ENCODE measurements around the gene CRYBG2.
"Not testable (repeated sequence)": the region's sequence is repeated elsewhere in the genome, so short reads cannot be mapped to it uniquely, and the experiment has no call there.

The CRYBG2 gene

DNA sequence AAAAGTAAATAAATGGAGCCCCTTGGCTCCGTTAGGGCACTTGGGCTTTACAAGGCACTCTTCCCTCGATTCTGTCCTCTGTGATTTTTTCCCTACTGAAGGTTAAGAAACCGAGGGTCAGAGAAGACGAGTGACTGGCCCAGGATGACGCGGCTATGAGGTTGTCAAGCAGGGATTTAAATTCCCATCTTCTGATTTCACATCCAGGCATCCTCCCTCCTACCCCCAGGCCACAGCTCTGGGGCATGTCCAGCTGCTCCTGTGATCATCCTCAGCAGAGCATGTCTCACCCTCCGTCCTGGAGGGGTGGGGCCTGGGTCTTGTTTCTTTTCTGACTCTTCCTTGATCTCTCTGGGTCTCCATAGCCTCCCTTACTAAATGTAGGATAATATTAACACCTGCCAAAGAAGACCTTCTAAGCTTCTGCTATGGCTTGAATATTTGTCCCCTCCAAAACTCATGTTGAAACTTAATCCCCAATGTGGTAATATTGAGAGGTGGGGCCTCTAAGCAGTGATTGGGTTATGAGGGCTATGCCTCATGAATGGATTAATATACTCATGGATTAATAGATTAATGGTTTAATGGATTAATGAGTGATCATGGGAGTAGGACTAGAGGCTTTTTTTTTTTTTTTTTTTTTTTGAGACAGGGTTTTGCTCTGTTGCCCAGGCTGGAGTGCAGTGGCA is 4.6 kb downstream of the CRYBG2 start:
- Mint-ChIP-seq H3K27ac (no peak overlapping the region), H3K9me3 (no peaks in the 10 kb centered on the region), H3K36me3 (ENCODE audit: low read depth) (no peaks in the 10 kb centered on the region), H3K27me3 (no peaks in the 10 kb centered on the region), H3K4me3 (no peak overlapping the region), H3K4me1 (no peaks in the 10 kb centered on the region)
- no peak for ATAC-seq
- no peak for DNase-seq

DNA sequence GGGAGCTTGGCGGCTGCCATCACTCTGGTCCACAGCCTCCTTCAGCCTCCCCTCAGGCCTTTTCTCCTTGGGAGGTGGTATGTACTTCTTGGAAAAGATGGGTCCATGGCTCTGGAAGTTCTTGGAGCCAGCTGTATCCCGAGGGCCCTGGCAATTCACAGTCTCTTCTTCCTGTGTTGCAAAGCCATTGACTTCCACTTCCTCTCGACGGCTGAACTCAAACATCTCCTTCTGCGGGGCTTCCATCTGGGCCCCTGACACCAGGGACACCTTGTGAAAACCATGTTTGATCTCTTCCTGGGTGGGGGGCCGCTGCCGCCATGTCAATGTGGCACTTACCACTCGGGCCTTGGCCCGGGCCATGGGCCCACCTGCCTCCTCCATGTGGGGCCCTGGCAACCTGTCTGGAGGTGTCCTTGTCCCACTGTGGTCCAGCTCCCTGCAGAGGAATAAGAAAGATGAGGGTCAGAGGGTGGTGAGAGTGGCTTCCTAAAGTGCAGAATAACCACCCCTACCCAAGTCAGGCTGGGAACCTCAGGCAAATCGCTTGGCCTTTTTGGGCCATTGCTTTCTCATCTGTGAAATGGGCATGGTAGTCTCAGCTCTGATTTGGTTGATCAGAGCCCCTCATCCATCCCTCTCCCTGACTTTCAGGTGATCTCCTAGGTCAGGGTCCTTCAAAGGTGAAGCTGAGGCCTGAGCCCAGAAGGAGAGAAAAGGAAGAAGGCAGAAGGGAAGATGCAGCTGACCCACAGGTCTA is 7.5 kb downstream of the CRYBG2 start:
- H3K36me3 Mint-ChIP-seq (ENCODE audit: low read depth), result no peaks in the 10 kb centered on the region
- no peaks in the 10 kb centered on the region for H3K9me3 Mint-ChIP-seq
- no peak overlapping the region for H3K4me3 Mint-ChIP-seq
- H3K27me3 Mint-ChIP-seq, result peaks cover 1% of the 10 kb centered on the region
- ATAC-seq (no peak), DNase-seq (no peak)
- H3K4me1 Mint-ChIP-seq, result no peaks in the 10 kb centered on the region
- H3K27ac Mint-ChIP-seq, result no peak overlapping the region

DNA sequence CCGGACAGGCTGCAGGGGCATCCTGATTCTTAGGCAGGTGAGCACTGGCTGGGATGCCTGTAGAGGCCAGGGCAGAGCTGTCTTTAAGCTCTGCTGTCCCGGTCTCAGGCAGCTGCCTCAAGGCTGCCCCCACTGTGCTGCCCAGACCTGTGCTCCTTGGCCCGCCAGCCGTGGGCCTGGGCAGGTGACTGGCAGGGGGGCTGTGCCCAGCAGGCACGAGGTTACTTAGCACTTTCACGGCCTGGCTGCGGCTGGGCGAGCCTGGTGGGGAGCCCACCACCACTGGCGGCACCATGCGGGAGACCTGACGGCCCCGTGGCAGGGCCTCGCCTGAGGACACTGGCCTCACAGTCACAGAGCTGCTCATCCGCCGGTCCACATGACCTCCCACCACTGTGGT is 8.2 kb downstream of the CRYBG2 start:
- H3K27me3 Mint-ChIP-seq, result peaks cover 1% of the 10 kb centered on the region
- H3K4me3 Mint-ChIP-seq, result no peak overlapping the region
- no peak for DNase-seq
- ATAC-seq, result no peak
- H3K4me1 Mint-ChIP-seq, result no peaks in the 10 kb centered on the region
- no peak overlapping the region for H3K27ac Mint-ChIP-seq
- no peaks in the 10 kb centered on the region for H3K36me3 Mint-ChIP-seq (ENCODE audit: low read depth)
- H3K9me3 Mint-ChIP-seq, result no peaks in the 10 kb centered on the region

DNA sequence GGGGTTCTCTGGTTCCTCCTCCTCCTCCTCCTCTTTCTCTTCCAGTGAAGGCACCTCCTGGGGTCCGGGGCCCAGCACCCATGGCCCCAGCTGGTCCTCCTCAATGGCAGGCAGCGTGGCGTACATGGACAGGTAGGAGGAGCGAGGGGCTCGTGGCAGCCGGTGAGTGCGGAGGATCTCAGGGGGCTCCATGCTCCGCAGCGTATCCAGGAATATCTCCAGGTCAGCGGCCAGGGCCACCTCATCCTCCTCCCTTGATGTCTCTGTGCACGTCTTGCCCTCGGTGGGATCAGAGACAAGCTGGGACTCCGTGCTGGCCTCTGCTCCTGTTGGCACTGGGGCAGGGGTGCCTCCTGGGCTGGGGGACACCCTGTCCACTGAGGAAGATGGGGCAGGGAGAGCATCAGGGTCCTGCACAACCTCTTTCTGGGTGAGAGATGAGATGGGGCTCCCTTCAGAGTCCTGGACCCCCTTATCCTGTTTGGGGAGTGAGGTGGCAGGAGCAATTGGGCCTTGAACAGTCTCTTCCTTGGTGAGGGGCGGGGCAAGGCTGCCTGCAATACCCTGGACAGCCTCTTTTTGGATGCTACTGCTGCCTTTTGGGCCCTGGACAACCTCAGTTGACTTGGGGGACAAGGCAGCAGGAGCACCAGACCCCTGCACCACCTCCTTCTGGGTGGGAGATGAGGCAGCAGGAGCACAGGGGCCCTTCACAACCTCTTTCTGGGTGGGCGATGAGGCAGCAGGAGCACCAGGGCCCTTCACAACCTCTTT is 9.6 kb downstream of the CRYBG2 start:
- Mint-ChIP-seq H3K4me1 (no peaks in the 10 kb centered on the region), H3K9me3 (no peaks in the 10 kb centered on the region), H3K36me3 (ENCODE audit: low read depth) (no peaks in the 10 kb centered on the region), H3K4me3 (no peak overlapping the region), H3K27me3 (peaks cover 1% of the 10 kb centered on the region), H3K27ac (no peak overlapping the region)
- DNase-seq, result no peak
- ATAC-seq, result no peak

DNA sequence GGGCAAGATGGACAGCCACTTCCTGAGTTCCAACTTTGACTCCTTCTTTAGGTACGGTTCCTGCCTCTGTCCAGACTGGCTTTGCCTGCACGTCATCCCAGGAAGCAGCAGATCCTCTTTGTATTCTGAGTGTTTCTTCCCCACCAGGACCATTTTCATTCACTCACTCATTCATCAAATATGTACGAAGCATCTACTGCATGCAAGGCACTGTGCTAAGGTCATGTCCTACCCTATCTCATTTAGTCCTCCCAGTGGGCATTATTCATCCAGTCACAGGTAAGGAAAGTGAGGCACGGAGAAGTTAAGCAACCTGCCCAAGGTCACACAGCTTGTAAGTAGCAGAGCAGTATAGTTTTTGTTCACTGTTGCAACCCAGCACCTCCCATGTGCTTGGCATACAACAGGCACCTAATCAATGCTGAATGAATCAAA is 13.9 kb downstream of the CRYBG2 start:
- Mint-ChIP-seq H3K4me3 (no peak overlapping the region), H3K27ac (no peak overlapping the region), H3K36me3 (ENCODE audit: low read depth) (no peaks in the 10 kb centered on the region), H3K27me3 (peaks cover 4% of the 10 kb centered on the region), H3K9me3 (no peaks in the 10 kb centered on the region), H3K4me1 (peaks cover 12% of the 10 kb centered on the region)
- DNase-seq (no peak), ATAC-seq (no peak)

DNA sequence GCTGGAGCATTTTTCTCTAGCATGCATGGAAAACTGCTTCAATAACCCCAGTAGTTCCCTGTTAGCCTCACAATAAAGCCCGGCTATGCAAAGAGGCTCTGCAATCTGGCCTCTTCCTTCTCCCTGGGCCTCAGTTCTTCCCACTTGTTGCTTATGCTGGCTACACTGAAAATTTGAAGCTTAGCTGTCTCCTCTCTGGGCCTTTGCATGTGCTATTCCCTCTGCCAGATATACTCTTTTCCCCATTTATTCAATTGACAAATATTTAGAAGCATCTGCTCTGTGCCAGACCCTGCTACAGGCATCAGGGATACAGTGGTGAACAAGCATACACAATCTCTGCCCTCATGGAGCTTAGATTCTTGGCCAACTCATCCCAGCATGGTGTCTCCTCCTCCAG is 15.3 kb downstream of the CRYBG2 start:
- H3K27me3 Mint-ChIP-seq, result peaks cover 7% of the 10 kb centered on the region
- DNase-seq, result no peak

DNA sequence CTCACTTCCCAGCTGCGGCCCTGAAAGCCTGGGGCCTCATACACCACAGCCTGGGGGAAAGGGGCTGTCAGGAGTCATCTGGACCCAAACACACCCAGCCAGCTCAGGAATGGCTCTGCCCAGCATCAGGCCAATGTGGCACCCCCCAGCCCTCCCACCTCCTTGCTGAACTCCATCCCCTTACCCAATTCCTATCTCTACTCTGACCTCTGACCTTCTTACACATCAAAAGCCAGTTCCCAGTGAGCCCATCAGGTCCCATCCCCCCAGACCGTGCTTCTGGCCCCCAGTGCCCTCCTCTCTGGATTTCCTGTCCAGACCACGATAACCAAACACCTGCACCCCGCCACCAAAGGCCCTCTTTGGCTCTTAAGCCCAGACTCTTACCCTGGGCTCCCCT is 16.3 kb downstream of the CRYBG2 start:
- Mint-ChIP-seq H3K27me3 (peaks cover 7% of the 10 kb centered on the region), H3K27ac (no peak overlapping the region), H3K4me3 (no peak overlapping the region), H3K9me3 (no peaks in the 10 kb centered on the region), H3K36me3 (ENCODE audit: low read depth) (no peaks in the 10 kb centered on the region), H3K4me1 (peaks cover 14% of the 10 kb centered on the region)
- DNase-seq (no peak), ATAC-seq (no peak)

More for the DNA sequence above, 15.3 kb downstream of the CRYBG2 start:
- H3K4me3 Mint-ChIP-seq, result no peak overlapping the region
- H3K36me3 Mint-ChIP-seq (ENCODE audit: low read depth), result no peaks in the 10 kb centered on the region
- peaks cover 14% of the 10 kb centered on the region for H3K4me1 Mint-ChIP-seq
- no peak for ATAC-seq
- no peak overlapping the region for H3K27ac Mint-ChIP-seq
- H3K9me3 Mint-ChIP-seq, result no peaks in the 10 kb centered on the region

DNA sequence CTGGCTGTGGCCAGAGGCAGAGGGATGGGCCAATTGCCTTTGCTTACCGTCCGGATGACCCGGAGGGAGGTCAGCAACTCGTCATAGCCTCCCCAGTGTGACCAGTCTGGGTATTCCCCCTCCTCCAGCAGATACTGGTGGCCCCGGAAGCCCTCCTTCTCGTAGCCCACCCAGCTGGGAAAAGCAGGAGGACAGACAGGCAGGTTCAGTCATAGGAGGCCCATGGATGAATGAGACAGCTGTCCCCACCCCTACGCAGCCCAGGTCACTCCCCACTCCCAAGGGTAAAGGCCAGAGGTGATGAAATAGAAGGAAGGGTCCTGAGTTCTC is 16.8 kb downstream of the CRYBG2 start:
- Mint-ChIP-seq H3K9me3 (no peaks in the 10 kb centered on the region), H3K4me3 (no peak overlapping the region), H3K27ac (no peak overlapping the region), H3K27me3 (peaks cover 7% of the 10 kb centered on the region), H3K36me3 (ENCODE audit: low read depth) (no peaks in the 10 kb centered on the region), H3K4me1 (peaks cover 14% of the 10 kb centered on the region)
- DNase-seq (no peak), ATAC-seq (no peak)

DNA sequence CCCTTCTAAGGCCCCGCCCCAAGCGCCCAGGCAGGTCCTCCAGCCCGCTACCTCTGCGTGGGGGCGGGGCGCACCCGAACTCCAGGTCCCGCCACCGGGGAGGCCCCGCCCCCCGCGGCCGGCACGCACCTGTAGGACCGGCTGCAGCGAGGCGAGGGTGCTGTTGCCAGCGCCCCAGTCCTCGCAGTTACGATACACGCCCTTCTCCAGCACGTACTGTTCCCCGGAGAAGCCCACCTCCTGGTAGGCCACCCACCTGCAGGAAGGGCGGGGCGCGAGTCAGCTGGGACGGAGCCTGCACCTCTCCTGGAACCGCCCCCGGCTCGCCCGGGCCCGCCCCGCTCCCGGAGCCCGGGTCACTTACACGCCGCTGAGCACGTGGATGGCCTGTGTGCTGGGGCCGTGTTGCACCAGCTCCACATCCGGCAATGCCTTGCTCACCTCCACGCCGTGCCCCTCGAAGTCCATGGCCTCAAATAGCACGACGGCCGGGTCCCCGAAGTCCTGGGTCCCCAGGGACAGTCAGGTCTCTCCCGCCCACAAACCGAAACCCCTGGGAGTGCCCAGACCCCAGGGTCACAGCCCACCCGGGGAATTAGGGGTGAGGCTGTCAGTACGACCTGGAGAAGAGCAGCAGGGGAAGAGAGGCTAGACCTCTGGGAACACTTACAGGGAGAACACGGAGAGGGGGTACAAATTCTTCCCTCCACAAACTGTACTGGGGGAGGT is 17.3 kb downstream of the CRYBG2 start:
- DNase-seq (peak; percentile 85), ATAC-seq (peak; percentile 81)
- Mint-ChIP-seq H3K4me1 (peaks cover 14% of the 10 kb centered on the region), H3K4me3 (no peak overlapping the region), H3K27me3 (peaks cover 5% of the 10 kb centered on the region), H3K9me3 (no peaks in the 10 kb centered on the region), H3K36me3 (ENCODE audit: low read depth) (no peaks in the 10 kb centered on the region), H3K27ac (no peak overlapping the region)

DNA sequence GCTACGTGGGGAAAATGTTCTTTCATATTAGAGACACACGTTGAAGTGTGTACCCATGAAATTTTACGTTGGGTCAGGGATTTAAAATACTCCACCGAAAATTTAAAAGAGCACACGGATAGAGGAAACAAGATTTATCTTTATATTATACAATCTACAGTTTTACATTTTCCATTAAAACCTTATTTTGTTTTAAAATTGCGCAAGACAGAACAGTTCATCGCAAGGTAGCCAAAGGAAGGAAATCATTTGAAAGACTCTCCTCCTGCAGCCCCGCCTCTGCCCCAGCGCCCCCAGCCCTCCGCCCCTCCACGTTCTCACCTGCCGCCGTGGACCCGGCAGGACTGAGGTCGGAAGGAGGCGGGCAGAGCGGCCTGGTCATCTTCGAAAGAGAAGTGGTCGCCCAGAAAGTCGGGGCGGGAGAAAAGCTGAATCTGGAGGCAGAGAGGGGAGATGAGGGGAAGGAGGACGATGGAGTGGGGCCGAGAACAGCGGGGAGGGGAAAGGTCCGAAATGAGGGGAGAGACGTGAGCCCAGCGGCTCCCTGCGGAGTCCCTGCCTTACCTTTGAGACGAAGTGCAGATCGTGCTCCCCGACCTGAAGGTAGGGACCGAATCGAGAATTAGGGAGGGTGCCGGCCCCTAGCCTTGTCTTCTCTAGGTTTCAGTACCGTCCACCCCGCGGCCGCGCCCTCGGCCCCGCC is 18.0 kb downstream of the CRYBG2 start:
- no peak for ATAC-seq
- no peak overlapping the region for H3K27ac Mint-ChIP-seq

DNA sequence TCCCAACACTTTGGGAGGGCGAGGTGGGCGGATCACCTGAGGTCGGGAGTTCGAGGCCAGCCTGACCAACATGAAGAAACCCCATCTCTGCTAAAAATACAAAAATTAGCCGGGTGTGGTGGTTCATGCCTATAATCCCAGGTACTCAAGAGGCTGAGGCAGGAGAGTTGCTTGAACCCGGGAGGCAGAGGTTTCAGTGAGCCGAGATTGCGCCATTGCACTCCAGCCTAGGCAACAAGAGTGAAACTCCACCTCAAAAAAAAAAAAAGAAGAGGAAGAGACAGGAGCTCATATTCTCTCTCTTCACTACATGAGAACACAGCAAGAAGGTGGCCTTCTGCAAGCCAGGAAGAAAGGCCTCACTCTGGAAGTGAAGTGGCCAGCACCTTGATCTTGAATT is 20.6 kb downstream of the CRYBG2 start:
- H3K27me3 Mint-ChIP-seq; H3K36me3 Mint-ChIP-seq (ENCODE audit: low read depth); H3K9me3 Mint-ChIP-seq; H3K4me3 Mint-ChIP-seq; H3K27ac Mint-ChIP-seq; DNase-seq; ATAC-seq: not testable (repeated sequence)
- H3K4me1 Mint-ChIP-seq, result peaks cover 14% of the 10 kb centered on the region

More for the DNA sequence above, 18.0 kb downstream of the CRYBG2 start:
- DNase-seq, result no peak
- no peaks in the 10 kb centered on the region for H3K9me3 Mint-ChIP-seq
- no peaks in the 10 kb centered on the region for H3K36me3 Mint-ChIP-seq (ENCODE audit: low read depth)
- H3K27me3 Mint-ChIP-seq, result peaks cover 5% of the 10 kb centered on the region
- peak overlapping the region; percentile 79 for H3K4me3 Mint-ChIP-seq
- peaks cover 14% of the 10 kb centered on the region for H3K4me1 Mint-ChIP-seq

DNA sequence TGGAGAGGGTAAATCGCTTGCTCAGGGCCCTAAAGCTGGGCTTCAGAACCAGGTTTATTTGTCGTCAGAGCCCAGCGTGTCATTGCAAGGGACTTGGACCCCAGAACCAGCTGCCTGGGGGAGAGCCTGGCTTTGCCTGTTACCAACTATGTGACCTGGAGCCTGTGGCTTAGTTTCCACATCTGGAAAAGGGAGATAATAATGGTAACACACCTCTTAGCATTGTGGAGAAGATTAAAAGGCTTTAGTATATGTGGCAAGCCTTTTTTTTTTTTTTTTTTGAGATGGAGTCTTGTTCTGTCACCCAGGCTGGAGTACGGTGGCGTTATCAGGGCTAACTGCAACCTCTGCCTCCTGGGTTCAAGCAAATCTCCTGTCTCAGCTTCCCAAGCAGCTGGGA is 23.7 kb downstream of the CRYBG2 start:
- H3K9me3 Mint-ChIP-seq, result no peaks in the 10 kb centered on the region
- H3K36me3 Mint-ChIP-seq (ENCODE audit: low read depth), result no peaks in the 10 kb centered on the region
- H3K4me1 Mint-ChIP-seq, result peaks cover 2% of the 10 kb centered on the region
- no peak for ATAC-seq
- H3K27ac Mint-ChIP-seq, result no peak overlapping the region
- peaks cover 3% of the 10 kb centered on the region for H3K27me3 Mint-ChIP-seq
- DNase-seq, result no peak
- H3K4me3 Mint-ChIP-seq, result no peak overlapping the region

DNA sequence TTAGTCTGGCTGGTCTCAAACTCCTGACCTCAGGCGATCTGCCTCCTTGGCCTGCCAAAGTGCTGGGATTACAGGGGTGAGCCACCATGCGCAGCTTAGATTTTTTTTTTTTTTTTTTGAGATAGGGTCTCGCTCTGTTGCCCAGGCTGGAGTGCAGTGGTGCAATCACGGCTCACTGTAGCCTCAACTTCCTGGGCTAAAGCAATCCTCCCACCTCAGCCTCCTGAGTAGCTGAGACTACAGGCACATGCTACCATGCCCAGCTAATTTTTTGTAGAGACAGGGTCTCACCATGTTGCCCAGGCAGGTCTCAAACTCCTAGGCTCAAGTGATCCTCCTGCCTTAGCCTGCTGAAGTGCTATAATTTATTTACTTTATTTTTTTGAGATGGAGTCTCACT is 24.6 kb downstream of the CRYBG2 start:
- not testable (repeated sequence) for H3K27me3 Mint-ChIP-seq; DNase-seq; H3K4me3 Mint-ChIP-seq; H3K4me1 Mint-ChIP-seq; H3K27ac Mint-ChIP-seq; ATAC-seq; H3K36me3 Mint-ChIP-seq (ENCODE audit: low read depth); H3K9me3 Mint-ChIP-seq

DNA sequence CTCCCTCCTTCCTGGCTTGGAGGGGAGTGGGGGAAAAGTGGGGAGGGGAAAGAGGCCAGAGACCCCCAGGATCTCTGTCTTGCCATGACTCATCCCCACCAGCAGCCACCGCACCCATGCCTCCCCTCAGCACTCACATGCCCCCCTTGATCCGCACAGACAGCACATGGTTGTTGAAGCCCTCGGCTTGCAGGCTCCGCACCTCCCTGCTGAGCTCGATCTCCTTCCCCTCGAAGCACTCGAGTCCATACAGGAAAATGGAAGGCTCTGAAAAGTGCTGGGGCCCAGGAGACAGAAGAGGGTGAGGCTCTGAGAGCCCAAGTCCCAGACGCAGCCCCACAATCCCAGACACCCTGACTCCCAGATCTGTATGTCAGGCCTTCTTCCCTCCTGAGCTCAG is 25.3 kb downstream of the CRYBG2 start:
- ATAC-seq, result no peak

More for the DNA sequence above, 25.3 kb downstream of the CRYBG2 start:
- Mint-ChIP-seq H3K27me3 (no peaks in the 10 kb centered on the region), H3K36me3 (ENCODE audit: low read depth) (peaks cover 2% of the 10 kb centered on the region), H3K27ac (no peak overlapping the region), H3K4me1 (no peaks in the 10 kb centered on the region), H3K4me3 (no peak overlapping the region), H3K9me3 (no peaks in the 10 kb centered on the region)
- no peak for DNase-seq

Measured in activated naive CD8-positive, alpha-beta T cell treated with anti-CD3 and anti-CD28 coated beads, Interleukin-2, amount 50 U/mL, for 24 hours (primary cell).